ENCODE data around the gene FAM8A1.

- TF ChIP-seq CTCF (IDR thresholded peaks at IDR 0.05), result no peak
- no peak for TF ChIP-seq POLR2AphosphoS5 (IDR thresholded peaks at IDR 0.05)
- no peak for TF ChIP-seq POLR2A (IDR thresholded peaks at IDR 0.05)
Observed at GRCh38 chr6:17551383-17551958, 48.6 kb upstream of the FAM8A1 start.

Data from suprapubic skin (tissue), 4 donors.